Heart left ventricle (tissue), 16 donors: ENCODE data around the gene TFB2M. TPM values are rescaled to one million over a fixed set of nuclear protein-coding genes. Genes with fewer than 3 reads are reported as not detected.

Source experiments
- ATAC-seq, 4 donors: fragments of 200-7000 bp; cut with Tn5 transposase; one replicate each; pipeline ENCODE4 v1.9.1; 2020 to 2022; ENCODE audit warnings: moderate library complexity in 4 of 4, mild to moderate bottlenecking in 3 of 4, moderate number of reproducible peaks in 1 of 4
- DNase-seq, 5 donors: peaks; one replicate each; pipeline ENCODE4 v3.0.0-alpha.2; 2020
- H3K27ac ChIP-seq, 12 donors: fragments of 200-600 bp; sonication (generic) in 4 of 12; one replicate each; pipeline versions ENCODE4 v1.5.0 to v1.8.0; 2016 to 2022; ENCODE audit warnings: mild to moderate bottlenecking in 2 of 12
- H3K27me3 ChIP-seq, 9 donors: fragments of 200-600 bp; sonication (generic) in 2 of 9; one replicate each; pipeline versions ENCODE4 v1.5.1 to v1.8.0; 2016 to 2022; ENCODE audit warnings: mild to moderate bottlenecking in 3 of 9
- H3K36me3 ChIP-seq, 9 donors: fragments of 200-600 bp; sonication (generic) in 2 of 9; one replicate each; pipeline versions ENCODE4 v1.5.0 to v1.8.0; 2018 to 2022; ENCODE audit warnings: mild to moderate bottlenecking in 2 of 9
- H3K4me1 ChIP-seq, 12 donors: fragments of 200-600 bp; sonication (generic) in 4 of 12; one replicate each; pipeline versions ENCODE4 v1.5.0 to v1.8.0; 2016 to 2022; ENCODE audit warnings: mild to moderate bottlenecking in 3 of 12
- H3K4me3 ChIP-seq, 12 donors: fragments of 200-600 bp; sonication (generic) in 4 of 12; one replicate each; pipeline versions ENCODE4 v1.5.0 to v1.8.0; 2017 to 2022; ENCODE audit warnings: mild to moderate bottlenecking in 9 of 12, moderate library complexity in 4 of 12
- H3K9me3 ChIP-seq, 12 donors: fragments of 200-600 bp; sonication (generic) in 4 of 12; one replicate each; pipeline versions ENCODE4 v1.5.0 to v1.8.0; 2016 to 2022; ENCODE audit warnings: mild to moderate bottlenecking in 1 of 12
- CTCF ChIP-seq, 12 donors: fragments of 200-600 bp; sonication (generic) in 4 of 12; IDR thresholded peaks; one replicate each; pipeline versions ENCODE4 v1.5.0 to v1.8.0; 2018 to 2022; ENCODE audit warnings: antibody characterized with exemption in 12 of 12, mild to moderate bottlenecking in 5 of 12
- POLR2A ChIP-seq, 2 donors: fragments of 450-650 bp; IDR thresholded peaks; one replicate each; pipeline ENCODE4 v1.6.1; 2017; ENCODE audit warnings: antibody characterized with exemption in 2 of 2, mild to moderate bottlenecking in 2 of 2, moderate library complexity in 2 of 2
- WGBS, 4 donors: extraction: QIAGEN DNeasy Blood & Tissue Kit in 2 of 4; methylation state at CpG; one replicate each; pipeline versions ENCODE4 v1.1.5 to v1.1.7; 2013 to 2018; 5-methylcytosine and 5-hydroxymethylcytosine counted together
- intact Hi-C, 10 donors: fragments of 100-400 bp; cut with DNase I; formaldehyde crosslinking; loops; one replicate each; pipeline versions ENCODE4 v1.11.1 to v1.14.2; 2022
- polyA plus RNA-seq, 2 donors: library from polyadenylated mRNA; stranded (reverse); fragments of 200-250 nt; gene quantifications; one replicate each; pipeline ENCODE4 v1.2.3, GENCODE V29; 2013
- total RNA-seq, 9 donors: library from RNA; depleted of rRNA in 2 of 9; stranded (reverse); fragments of >200 nt in 2 of 9; fragmentation: NEBNext Ultra II Directional in 3 of 9; extraction: Animal tissue kit (Norgen Biotek cat#: 25700) in 3 of 9; gene quantifications; one replicate each; pipeline versions ENCODE4 v1.1.0 to v1.2.4, GENCODE V29; 2016 to 2023
- donor health status: ischemic (EF 13 %, LVEDD 7.1; RV severe dilation, severe dysfunction).
- donor health status: healthy with polysubstance abuse.
- donor health status: DM: no; HTN: yes; CAD: no.
- donor health status: DM: no; HTN: no; CAD: no.
- donor health status: ischemic (EF 25% LVEDD 6.9; RV normal size, moderate dysfunction).
- donor health status: ischemic (EF 25% LVEDD 5.7; RV mildly dilated, moderate dysfunction).
- donor health status: healthy.
- donor health status: DM: yes; HTN: yes; CAD: no.
- donor health status: ischemic (EF 35%, LVEDD 5.7; RV mildly dilated, moderate dysfunction).
- donor health status: nonischemic (EF 11% LVEDD 7.7; RV severe dilation, severe dysfunction).
- donor health status: DM: yes; HTN: yes; CAD: no.
- donor health status: PGD.
- donor health status: ischemic (EF 29% LVEDD 5.4; RV normal size, mild dysfunction).
- donor health status: nonischemic (EF 23%, LVEDD 6.1; RV moderate dilation, normal function).

TFB2M gene
- total and polyA plus RNA-seq, 11 donors: 4.2 to 18.6 (median 12.8) TPM

DNA sequence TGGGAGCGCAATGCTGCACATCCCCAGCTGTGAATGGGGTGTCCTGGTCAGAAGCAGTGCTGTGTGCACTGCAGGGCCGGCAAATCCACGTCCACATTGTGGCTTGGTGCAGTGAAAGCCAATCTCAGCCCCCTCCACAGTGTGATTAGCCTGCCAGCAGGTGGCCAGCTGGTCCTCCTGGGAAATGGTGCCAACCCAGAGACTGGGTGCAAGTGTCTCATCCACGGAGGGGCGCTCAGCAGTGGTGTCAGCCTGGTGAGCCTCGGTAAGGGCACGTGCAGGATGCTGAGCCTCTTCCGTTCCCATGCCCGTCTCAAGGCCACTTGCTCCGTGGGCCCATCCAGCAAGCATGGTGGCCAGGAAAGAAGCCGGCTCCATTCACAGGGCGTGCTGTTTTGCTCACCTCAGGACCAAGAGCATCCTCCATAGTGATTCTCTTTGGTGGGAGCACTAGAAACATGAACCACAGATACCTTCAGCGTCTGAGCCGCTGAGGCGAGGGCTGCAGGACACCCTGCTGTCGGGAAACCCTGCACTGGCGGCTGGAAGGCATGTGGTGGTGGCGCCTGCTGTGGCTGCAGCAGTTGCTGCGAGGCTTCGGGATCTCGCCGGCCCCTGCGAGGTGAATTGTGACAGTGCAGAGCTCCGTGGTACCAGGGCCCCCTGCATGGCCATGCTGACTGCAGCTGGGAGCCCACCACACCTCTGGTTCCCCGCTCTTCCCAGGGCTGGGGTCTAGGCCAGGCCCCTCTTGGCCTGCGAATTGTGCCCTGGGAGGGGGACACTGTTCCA, 57.0 kb downstream of the TFB2M start:
- ATAC-seq (no peak), DNase-seq (no peak)
- 89 to 93% (median 91%) methylated on average over 19 to 26 of the region's 26 CpGs for WGBS, 4 donors
- Histone ChIP-seq H3K4me1 (peaks cover 0 to 16% (median 7%) of the 10 kb centered on the region in 12 donors), H3K9me3 (peaks cover 0 to 10% (median 2%) of the 10 kb centered on the region in 12 donors), H3K27me3 (no peaks in the 10 kb centered on the region), H3K36me3 (no peaks in the 10 kb centered on the region), H3K4me3 (no peak overlapping the region), H3K27ac (no peak overlapping the region)
- intact Hi-C loops: loop anchor here in 4 of 10 donors (5.0 to 10.0 kb wide), 4 partner anchors 58 to 246 kb away; partner anchors contain the start of genes CNST (in 1 of the 4) and TFB2M (in 1 of the 4)
- TF ChIP-seq POLR2A (IDR thresholded peaks at IDR 0.05): no peak
- TF ChIP-seq CTCF (IDR thresholded peaks at IDR 0.05): no peak

GRCh38 chr1:246506674-246507481, 59.2 kb downstream of the TFB2M start, which contains the start of gene SMYD3:
TSS of gene SMYD3 (minus strand) at chr1:246507279.
- TF ChIP-seq CTCF (IDR thresholded peaks at IDR 0.05) (peak in 4 of 12 donors; percentile 19 to 44 (median 40)), POLR2A (IDR thresholded peaks at IDR 0.05) (peak in 1 of 2 donors; percentile 78)
- peak within 1 kb of the TSS; percentile 66 to 90 (median 77) for H3K4me3 ChIP-seq
- H3K4me1 ChIP-seq: peaks cover 0 to 16% (median 7%) of the 10 kb centered on the region in 12 donors
- ATAC-seq (peak; percentile 95 to 100 (median 98)), DNase-seq (peak; percentile 72 to 89 (median 83))
- H3K27me3 ChIP-seq: no peaks in the 10 kb centered on the region
- intact Hi-C loops: loop anchor here in 4 of 10 donors (5.0 to 10.0 kb wide), 4 partner anchors 60 to 248 kb away; partner anchors contain the start of genes CNST (in 1 of the 4) and TFB2M (in 1 of the 4)
- H3K27ac ChIP-seq: peak within 1 kb of the TSS in 9 of 12 donors; percentile 27 to 73 (median 57)
- no peaks in the 10 kb centered on the region for H3K9me3 ChIP-seq
- 0 to 1% (median 1%) methylated on average over 29 to 79 of the region's 79 CpGs for WGBS, 4 donors
- no peaks in the 10 kb centered on the region for H3K36me3 ChIP-seq

DNA sequence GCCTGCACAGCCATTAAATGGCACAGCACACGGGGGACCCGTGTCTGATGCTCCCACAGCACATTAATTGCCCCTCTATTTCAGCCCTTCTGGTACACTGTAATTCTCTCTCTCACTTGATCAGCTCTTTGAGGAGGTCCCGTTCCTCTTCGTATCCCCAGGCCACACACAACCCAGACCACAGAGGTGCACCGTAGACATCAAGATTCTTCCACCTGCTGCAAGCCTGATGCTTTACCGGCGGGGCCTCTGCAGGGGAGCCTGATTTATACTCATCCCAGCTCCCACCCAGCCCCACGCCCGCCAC, 59.7 kb downstream of the TFB2M start:
- peak overlapping the region; percentile 66 to 90 (median 77) for H3K4me3 ChIP-seq
- intact Hi-C loops: loop anchor here in 4 of 10 donors (5.0 to 10.0 kb wide), 4 partner anchors 61 to 248 kb away; partner anchors contain the start of genes CNST (in 1 of the 4) and TFB2M (in 1 of the 4)
- no peaks in the 10 kb centered on the region for H3K9me3 ChIP-seq
- no peaks in the 10 kb centered on the region for H3K36me3 ChIP-seq
- TF ChIP-seq CTCF (IDR thresholded peaks at IDR 0.05) (no peak), POLR2A (IDR thresholded peaks at IDR 0.05) (no peak)
- DNase-seq (no peak), ATAC-seq (peak in 1 of 4 donors; percentile 7)
- peaks cover 0 to 16% (median 7%) of the 10 kb centered on the region in 12 donors for H3K4me1 ChIP-seq
- peak overlapping the region in 3 of 12 donors; percentile 27 to 73 (median 57) for H3K27ac ChIP-seq
- H3K27me3 ChIP-seq: no peaks in the 10 kb centered on the region
- WGBS, 4 donors: 11 to 20% (median 13%) methylated on average over 9 of the region's 9 CpGs
